ENCODE results near the gene PILRB. TPM values are rescaled to one million over a fixed set of nuclear protein-coding genes. Genes with fewer than 3 reads are reported as not detected.
"Not testable (repeated sequence)": the region's sequence is repeated elsewhere in the genome, so short reads cannot be mapped to it uniquely, and the experiment has no call there.

The PILRB gene
- total and polyA plus RNA-seq, 9 donors, result 17.2 to 55.9 (median 41.1) TPM

- Histone ChIP-seq H3K36me3 (no peaks in the 10 kb centered on the region), H3K9me3 (no peaks in the 10 kb centered on the region), H3K4me3 (no peak overlapping the region), H3K27me3 (no peaks in the 10 kb centered on the region), H3K4me1 (ENCODE audit: insufficient read depth) (peaks cover 1% of the 10 kb centered on the region), H3K27ac (no peak overlapping the region)
- TF ChIP-seq, protein P1, sequence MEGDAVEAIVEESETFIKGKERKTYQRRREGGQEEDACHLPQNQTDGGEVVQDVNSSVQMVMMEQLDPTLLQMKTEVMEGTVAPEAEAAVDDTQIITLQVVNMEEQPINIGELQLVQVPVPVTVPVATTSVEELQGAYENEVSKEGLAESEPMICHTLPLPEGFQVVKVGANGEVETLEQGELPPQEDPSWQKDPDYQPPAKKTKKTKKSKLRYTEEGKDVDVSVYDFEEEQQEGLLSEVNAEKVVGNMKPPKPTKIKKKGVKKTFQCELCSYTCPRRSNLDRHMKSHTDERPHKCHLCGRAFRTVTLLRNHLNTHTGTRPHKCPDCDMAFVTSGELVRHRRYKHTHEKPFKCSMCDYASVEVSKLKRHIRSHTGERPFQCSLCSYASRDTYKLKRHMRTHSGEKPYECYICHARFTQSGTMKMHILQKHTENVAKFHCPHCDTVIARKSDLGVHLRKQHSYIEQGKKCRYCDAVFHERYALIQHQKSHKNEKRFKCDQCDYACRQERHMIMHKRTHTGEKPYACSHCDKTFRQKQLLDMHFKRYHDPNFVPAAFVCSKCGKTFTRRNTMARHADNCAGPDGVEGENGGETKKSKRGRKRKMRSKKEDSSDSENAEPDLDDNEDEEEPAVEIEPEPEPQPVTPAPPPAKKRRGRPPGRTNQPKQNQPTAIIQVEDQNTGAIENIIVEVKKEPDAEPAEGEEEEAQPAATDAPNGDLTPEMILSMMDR (IDR thresholded peaks at IDR 0.05), result no peak
- TF ChIP-seq POLR2A (IDR thresholded peaks at IDR 0.05), result no peak
- TF ChIP-seq EP300 (IDR thresholded peaks at IDR 0.05), result no peak
- no peak for DNase-seq
- WGBS, 3 donors, result 59 to 69% (median 64%) methylated on average over 7 of the region's 7 CpGs
- intact Hi-C loops (cut with DNase I), result no loop called here
Observed at GRCh38 chr7:100371561-100372171, 13.7 kb downstream of the PILRB start.

DNA sequence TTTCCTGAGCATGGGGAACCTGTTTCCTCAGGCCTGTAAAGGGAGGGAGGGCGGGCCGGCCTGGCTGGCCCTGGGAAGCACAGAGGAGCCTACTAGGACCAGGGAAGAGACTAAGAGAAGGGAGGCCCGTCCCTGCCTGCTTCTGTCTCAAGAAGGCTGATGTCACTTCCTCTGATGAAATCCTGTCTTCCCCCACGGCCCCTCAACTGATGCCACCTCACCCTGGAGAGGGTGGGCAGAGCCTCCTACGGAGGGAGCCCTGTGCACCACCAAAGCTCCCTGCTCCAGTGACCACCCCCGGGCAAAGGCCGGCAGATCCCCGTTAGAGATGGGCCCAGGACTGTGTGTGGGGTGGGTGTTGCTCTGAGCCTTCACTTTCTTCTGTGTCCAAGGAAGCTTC is 14.3 kb downstream of the PILRB start:
- H3K27ac ChIP-seq, result no peak overlapping the region
- intact Hi-C loops (cut with DNase I), result no loop called here
- H3K27me3 ChIP-seq, result no peaks in the 10 kb centered on the region
- DNase-seq, result no peak
- H3K4me1 ChIP-seq (ENCODE audit: insufficient read depth), result peaks cover 1% of the 10 kb centered on the region
- H3K4me3 ChIP-seq, result no peak overlapping the region
- WGBS, 3 donors, result 57 to 63% (median 59%) methylated on average over 8 of the region's 8 CpGs
- TF ChIP-seq EP300 (IDR thresholded peaks at IDR 0.05) (no peak), POLR2A (IDR thresholded peaks at IDR 0.05) (no peak)
- TF ChIP-seq, protein P1 (IDR thresholded peaks at IDR 0.05), result no peak
- no peaks in the 10 kb centered on the region for H3K36me3 ChIP-seq
- H3K9me3 ChIP-seq, result no peaks in the 10 kb centered on the region

DNA sequence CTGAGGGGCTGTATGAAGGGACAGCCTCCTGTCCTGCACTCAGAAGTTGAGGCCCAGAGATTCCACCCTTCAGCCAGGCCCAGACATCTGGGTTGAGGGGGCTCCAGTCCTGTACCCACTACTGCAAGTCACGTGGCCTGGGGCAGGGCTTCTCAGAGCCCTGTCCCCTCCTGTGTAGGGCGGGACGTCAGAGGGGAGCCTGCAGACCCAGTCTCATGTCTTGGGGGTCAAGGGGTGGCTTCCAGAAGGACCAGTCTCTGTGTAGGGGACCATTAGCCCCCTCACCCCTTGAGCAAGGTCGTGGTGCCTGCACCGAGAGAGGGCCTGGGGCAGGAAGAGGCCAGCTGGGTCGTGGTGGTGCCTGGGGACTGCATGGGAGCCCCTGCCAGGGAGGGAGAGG is 14.8 kb downstream of the PILRB start:
- WGBS, 3 donors, result 74 to 82% (median 80%) methylated on average over 6 of the region's 6 CpGs
- no peaks in the 10 kb centered on the region for H3K36me3 ChIP-seq
- H3K4me1 ChIP-seq (ENCODE audit: insufficient read depth), result peaks cover 1% of the 10 kb centered on the region
- H3K4me3 ChIP-seq, result no peak overlapping the region
- H3K27ac ChIP-seq, result no peak overlapping the region
- no peak for DNase-seq
- H3K9me3 ChIP-seq, result no peaks in the 10 kb centered on the region
- intact Hi-C loops (cut with DNase I), result no loop called here
- no peaks in the 10 kb centered on the region for H3K27me3 ChIP-seq
- no peak for TF ChIP-seq EP300 (IDR thresholded peaks at IDR 0.05)
- no peak for TF ChIP-seq POLR2A (IDR thresholded peaks at IDR 0.05)
- TF ChIP-seq, protein P1 (IDR thresholded peaks at IDR 0.05), result no peak

DNA sequence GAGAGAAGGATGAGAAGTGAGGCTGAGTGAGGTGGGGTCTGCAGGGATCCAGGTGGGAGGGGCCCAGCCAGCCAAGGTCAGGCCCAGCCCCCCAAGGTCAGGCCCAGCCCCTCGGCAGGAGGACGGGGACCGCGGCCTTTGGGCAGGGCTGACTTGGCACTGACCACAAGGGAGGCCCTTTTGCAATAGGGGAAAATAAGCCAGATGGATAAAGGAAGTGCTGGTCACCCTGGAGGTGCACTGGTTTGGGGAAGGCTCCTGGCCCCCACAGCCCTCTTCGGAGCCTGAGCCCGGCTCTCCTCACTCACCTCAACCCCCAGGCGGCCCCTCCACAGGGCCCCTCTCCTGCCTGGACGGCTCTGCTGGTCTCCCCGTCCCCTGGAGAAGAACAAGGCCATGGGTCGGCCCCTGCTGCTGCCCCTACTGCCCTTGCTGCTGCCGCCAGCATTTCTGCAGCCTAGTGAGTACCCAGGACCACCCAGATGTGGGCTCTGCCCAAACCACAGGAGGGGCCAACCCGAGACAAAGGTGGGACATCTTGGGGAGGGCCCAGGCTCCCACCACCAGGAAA is 15.4 kb downstream of the PILRB start, which contains the start of gene PILRA:
Gene PILRA (plus strand): TSS at position 227 of the 571 bp plus-strand sequence. CDS start 170 bp downstream, at position 397.
- intact Hi-C loops (cut with DNase I), result no loop called here
- H3K27ac ChIP-seq, result no peak within 1 kb of the TSS

DNA sequence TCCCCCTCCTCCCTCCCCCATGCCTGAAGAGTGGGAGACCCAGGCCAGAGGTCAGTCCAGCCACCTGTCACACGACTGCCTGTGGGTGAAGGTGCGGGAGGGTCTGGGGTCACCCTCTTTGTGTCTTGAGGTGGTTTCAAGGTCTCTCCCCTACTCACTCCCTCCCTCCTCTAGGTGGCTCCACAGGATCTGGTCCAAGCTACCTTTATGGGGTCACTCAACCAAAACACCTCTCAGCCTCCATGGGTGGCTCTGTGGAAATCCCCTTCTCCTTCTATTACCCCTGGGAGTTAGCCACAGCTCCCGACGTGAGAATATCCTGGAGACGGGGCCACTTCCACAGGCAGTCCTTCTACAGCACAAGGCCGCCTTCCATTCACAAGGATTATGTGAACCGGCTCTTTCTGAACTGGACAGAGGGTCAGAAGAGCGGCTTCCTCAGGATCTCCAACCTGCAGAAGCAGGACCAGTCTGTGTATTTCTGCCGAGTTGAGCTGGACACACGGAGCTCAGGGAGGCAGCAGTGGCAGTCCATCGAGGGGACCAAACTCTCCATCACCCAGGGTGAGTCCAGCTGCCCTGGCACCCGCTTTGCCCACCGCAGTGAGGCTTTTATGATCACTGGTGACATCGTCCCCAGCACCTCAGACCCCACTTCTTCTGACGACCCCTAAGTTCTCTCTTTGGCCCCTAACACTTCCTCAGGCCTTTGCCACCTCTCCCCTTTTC is 16.1 kb downstream of the PILRB start:
- H3K27me3 ChIP-seq; DNase-seq; H3K4me3 ChIP-seq; H3K9me3 ChIP-seq; H3K27ac ChIP-seq; H3K4me1 ChIP-seq (ENCODE audit: insufficient read depth); intact Hi-C loops (cut with DNase I); H3K36me3 ChIP-seq: not testable (repeated sequence)
- 74 to 78% (median 75%) methylated on average over 15 of the region's 15 CpGs for WGBS, 3 donors

More for the DNA sequence above, 15.4 kb downstream of the PILRB start, which contains the start of gene PILRA:
- Histone ChIP-seq H3K4me1 (ENCODE audit: insufficient read depth) (peaks cover 1% of the 10 kb centered on the region), H3K27me3 (no peaks in the 10 kb centered on the region), H3K9me3 (no peaks in the 10 kb centered on the region), H3K4me3 (no peak within 1 kb of the TSS), H3K36me3 (no peaks in the 10 kb centered on the region)
- 32 to 36% (median 36%) methylated on average over 12 of the region's 12 CpGs for WGBS, 3 donors
- no peak for DNase-seq
- TF ChIP-seq EP300 (IDR thresholded peaks at IDR 0.05) (no peak), POLR2A (IDR thresholded peaks at IDR 0.05) (no peak)
- TF ChIP-seq, protein P1 (IDR thresholded peaks at IDR 0.05), result no peak

Measured in ovary (tissue), 9 donors.